SH-SY5Y (cell line): ENCODE results near the gene ZBTB6.

Experiments used
- GATA2 ChIP-seq: IDR thresholded peaks from 2 replicates; pipeline ENCODE4 v1.6.1; 2011; ENCODE audit warnings: mild to moderate bottlenecking, low read depth, low read length
- GATA3 ChIP-seq: IDR thresholded peaks from 2 replicates; pipeline ENCODE4 v1.6.1; 2011; ENCODE audit warnings: low read depth, mild to moderate bottlenecking, low read length, moderate library complexity

GRCh38 chr9:122860319-122861142 lies 52.6 kb downstream of the ZBTB6 start:
- TF ChIP-seq GATA2 (no peak), GATA3 (no peak)
